B cell (primary cell): ENCODE data around the gene WNT3A.
"Not testable (repeated sequence)": the region's sequence is repeated elsewhere in the genome, so short reads cannot be mapped to it uniquely, and the experiment has no call there.

Source experiments
- EZH2 ChIP-seq: IDR thresholded peaks from 2 replicates; pipeline ENCODE4 v1.6.1; 2012; ENCODE audit warnings: borderline replicate concordance, low read depth, mild to moderate bottlenecking, moderate library complexity, low read length; ENCODE audit not compliant: insufficient read depth, poor library complexity, severe bottlenecking
- TF ChIP-seq, protein P1 (sequence below): fragments of 200-600 bp; IDR thresholded peaks from one replicate; pipeline ENCODE4 v1.8.0; 2022; ENCODE audit warnings: antibody characterized with exemption, mild to moderate bottlenecking

DNA sequence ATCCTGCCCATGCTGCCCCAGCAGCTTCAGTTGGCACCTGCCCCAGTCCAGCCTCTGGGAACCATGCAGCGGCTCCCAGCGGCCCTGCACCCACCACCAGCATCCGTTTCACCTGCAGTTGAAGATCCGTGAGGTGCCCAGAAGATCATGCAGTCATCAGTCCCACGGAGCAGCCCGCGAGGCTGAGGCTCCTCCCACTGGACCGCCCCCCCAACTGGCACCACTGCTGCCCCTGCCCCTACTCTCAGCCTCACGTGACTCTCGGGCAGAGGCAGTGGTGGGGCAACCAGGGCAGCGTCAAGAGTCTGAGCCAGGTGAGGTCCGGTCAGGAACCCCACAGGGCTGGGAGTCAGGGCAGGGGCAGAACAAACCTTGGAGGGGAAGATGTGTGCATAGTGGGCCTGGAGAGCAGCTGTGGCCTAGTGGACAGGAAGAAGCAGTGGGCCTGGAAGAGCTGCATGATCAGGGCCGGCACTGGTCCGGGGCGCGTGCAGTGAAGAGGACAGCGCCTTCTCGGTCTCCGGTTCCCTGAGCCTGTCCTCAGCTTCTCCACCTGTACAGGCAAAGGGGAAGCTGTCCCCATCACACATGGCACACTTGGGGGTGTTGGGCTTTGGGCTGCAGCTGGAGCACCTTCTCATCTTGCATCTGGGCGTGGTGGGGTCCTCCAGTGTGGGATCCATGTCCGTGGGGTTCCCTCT is 31.1 kb upstream of the WNT3A start:
- not testable (repeated sequence) for TF ChIP-seq EZH2
- TF ChIP-seq, protein P1, sequence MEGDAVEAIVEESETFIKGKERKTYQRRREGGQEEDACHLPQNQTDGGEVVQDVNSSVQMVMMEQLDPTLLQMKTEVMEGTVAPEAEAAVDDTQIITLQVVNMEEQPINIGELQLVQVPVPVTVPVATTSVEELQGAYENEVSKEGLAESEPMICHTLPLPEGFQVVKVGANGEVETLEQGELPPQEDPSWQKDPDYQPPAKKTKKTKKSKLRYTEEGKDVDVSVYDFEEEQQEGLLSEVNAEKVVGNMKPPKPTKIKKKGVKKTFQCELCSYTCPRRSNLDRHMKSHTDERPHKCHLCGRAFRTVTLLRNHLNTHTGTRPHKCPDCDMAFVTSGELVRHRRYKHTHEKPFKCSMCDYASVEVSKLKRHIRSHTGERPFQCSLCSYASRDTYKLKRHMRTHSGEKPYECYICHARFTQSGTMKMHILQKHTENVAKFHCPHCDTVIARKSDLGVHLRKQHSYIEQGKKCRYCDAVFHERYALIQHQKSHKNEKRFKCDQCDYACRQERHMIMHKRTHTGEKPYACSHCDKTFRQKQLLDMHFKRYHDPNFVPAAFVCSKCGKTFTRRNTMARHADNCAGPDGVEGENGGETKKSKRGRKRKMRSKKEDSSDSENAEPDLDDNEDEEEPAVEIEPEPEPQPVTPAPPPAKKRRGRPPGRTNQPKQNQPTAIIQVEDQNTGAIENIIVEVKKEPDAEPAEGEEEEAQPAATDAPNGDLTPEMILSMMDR: not testable (repeated sequence)
